ENCODE results near the gene ATP11A. TPM values are rescaled to one million over a fixed set of nuclear protein-coding genes. Genes with fewer than 3 reads are reported as not detected.

The ATP11A gene
- total and polyA plus RNA-seq, 9 of the 15 experiments (the other 6 are each of a cell fraction or from before 2014, with no cell fraction given) = 0.38 to 34.2 (median 4.2) TPM

DNA sequence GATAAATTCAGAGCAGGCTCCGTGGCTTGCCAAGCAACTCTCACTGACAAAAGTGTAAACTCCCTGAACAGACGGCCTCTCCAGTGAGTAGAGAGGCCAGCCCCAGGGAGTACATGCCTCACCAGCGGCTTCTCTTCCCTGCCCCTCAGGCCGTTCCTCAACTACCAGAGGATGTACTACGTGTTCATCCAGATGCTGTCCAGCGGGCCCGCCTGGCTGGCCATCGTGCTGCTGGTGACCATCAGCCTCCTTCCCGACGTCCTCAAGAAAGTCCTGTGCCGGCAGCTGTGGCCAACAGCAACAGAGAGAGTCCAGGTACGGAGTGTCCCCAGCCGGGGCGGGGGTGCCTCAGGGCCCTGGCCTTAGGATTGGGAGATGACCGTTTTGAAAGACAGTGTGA lies 185.8 kb downstream of the ATP11A start:
- Histone ChIP-seq H4K20me1 (replicated peaks; ENCODE audit: control insufficient read depth, insufficient read depth, low read length) (no peaks in the 10 kb centered on the region), H3K4me1 (replicated peaks in 1 of 2; ENCODE audit: control insufficient read depth in 2 of 2, insufficient read depth in 2 of 2, low read length in 2 of 2) (peaks cover 0 to 15% of the 10 kb centered on the region in 2 experiments; a peak in 2 of 5 replicates), H3K4me2 (ENCODE audit: insufficient read depth, low read length) (no peak overlapping the region), H2AFZ (ENCODE audit: low read depth, low read length) (no peak overlapping the region), H3K9me1 (ENCODE audit: control insufficient read depth, insufficient read depth, low read length) (no peaks in the 10 kb centered on the region), H3K9me3 (replicated peaks; ENCODE audit: control insufficient read depth, insufficient read depth, low read depth, low read length) (no peaks in the 10 kb centered on the region), H3K27ac (ENCODE audit: extremely low read depth, low read depth, low read length) (no peak overlapping the region), H3K4me3 (no peak overlapping the region), H3K27me3 (ENCODE audit: control insufficient read depth in 2 of 2, insufficient read depth in 2 of 2, low read length in 2 of 2) (no peaks in the 10 kb centered on the region), H3K79me2 (ENCODE audit: control insufficient read depth, insufficient read depth, low read length) (no peaks in the 10 kb centered on the region), H3K9ac (ENCODE audit: insufficient read depth in 1 of 2, low read depth in 2 of 2, low read length in 2 of 2) (no peak overlapping the region), H3K36me3 (ENCODE audit: control insufficient read depth, insufficient read depth, low read length) (peaks cover 20% of the 10 kb centered on the region; the same call in 1 of the 3 replicates)
- CTCF ChIA-PET (ENCODE audit: low intra/inter-chr PET ratio) = no interaction called here
- TF ChIP-seq ZNF77 (CRISPR knock-in tag; IDR thresholded peaks at IDR 0.05) (no peak), PML (IDR thresholded peaks at IDR 0.05; ENCODE audit: low read length) (no peak), NCOA4 (IDR thresholded peaks at IDR 0.05; ENCODE audit: partially characterized antibody) (no peak), ZNF830 (CRISPR knock-in tag; IDR thresholded peaks at IDR 0.05) (no peak), HDAC6 (IDR thresholded peaks at IDR 0.05; ENCODE audit: low read depth, low read length) (no peak)
- TF ChIP-seq, protein P1, sequence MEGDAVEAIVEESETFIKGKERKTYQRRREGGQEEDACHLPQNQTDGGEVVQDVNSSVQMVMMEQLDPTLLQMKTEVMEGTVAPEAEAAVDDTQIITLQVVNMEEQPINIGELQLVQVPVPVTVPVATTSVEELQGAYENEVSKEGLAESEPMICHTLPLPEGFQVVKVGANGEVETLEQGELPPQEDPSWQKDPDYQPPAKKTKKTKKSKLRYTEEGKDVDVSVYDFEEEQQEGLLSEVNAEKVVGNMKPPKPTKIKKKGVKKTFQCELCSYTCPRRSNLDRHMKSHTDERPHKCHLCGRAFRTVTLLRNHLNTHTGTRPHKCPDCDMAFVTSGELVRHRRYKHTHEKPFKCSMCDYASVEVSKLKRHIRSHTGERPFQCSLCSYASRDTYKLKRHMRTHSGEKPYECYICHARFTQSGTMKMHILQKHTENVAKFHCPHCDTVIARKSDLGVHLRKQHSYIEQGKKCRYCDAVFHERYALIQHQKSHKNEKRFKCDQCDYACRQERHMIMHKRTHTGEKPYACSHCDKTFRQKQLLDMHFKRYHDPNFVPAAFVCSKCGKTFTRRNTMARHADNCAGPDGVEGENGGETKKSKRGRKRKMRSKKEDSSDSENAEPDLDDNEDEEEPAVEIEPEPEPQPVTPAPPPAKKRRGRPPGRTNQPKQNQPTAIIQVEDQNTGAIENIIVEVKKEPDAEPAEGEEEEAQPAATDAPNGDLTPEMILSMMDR (IDR thresholded peaks at IDR 0.05 in 2 of 3, conservative IDR thresholded peaks at IDR 0.05 in 1 of 3; ENCODE audit: insufficient read depth in 2 of 3, low read depth in 1 of 3, low read length in 3 of 3) = no peak
- TF ChIP-seq, protein P2, sequence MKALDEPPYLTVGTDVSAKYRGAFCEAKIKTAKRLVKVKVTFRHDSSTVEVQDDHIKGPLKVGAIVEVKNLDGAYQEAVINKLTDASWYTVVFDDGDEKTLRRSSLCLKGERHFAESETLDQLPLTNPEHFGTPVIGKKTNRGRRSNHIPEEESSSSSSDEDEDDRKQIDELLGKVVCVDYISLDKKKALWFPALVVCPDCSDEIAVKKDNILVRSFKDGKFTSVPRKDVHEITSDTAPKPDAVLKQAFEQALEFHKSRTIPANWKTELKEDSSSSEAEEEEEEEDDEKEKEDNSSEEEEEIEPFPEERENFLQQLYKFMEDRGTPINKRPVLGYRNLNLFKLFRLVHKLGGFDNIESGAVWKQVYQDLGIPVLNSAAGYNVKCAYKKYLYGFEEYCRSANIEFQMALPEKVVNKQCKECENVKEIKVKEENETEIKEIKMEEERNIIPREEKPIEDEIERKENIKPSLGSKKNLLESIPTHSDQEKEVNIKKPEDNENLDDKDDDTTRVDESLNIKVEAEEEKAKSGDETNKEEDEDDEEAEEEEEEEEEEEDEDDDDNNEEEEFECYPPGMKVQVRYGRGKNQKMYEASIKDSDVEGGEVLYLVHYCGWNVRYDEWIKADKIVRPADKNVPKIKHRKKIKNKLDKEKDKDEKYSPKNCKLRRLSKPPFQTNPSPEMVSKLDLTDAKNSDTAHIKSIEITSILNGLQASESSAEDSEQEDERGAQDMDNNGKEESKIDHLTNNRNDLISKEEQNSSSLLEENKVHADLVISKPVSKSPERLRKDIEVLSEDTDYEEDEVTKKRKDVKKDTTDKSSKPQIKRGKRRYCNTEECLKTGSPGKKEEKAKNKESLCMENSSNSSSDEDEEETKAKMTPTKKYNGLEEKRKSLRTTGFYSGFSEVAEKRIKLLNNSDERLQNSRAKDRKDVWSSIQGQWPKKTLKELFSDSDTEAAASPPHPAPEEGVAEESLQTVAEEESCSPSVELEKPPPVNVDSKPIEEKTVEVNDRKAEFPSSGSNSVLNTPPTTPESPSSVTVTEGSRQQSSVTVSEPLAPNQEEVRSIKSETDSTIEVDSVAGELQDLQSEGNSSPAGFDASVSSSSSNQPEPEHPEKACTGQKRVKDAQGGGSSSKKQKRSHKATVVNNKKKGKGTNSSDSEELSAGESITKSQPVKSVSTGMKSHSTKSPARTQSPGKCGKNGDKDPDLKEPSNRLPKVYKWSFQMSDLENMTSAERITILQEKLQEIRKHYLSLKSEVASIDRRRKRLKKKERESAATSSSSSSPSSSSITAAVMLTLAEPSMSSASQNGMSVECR (CRISPR knock-in tag; IDR thresholded peaks at IDR 0.05) = no peak
- TF ChIP-seq, protein P3, sequence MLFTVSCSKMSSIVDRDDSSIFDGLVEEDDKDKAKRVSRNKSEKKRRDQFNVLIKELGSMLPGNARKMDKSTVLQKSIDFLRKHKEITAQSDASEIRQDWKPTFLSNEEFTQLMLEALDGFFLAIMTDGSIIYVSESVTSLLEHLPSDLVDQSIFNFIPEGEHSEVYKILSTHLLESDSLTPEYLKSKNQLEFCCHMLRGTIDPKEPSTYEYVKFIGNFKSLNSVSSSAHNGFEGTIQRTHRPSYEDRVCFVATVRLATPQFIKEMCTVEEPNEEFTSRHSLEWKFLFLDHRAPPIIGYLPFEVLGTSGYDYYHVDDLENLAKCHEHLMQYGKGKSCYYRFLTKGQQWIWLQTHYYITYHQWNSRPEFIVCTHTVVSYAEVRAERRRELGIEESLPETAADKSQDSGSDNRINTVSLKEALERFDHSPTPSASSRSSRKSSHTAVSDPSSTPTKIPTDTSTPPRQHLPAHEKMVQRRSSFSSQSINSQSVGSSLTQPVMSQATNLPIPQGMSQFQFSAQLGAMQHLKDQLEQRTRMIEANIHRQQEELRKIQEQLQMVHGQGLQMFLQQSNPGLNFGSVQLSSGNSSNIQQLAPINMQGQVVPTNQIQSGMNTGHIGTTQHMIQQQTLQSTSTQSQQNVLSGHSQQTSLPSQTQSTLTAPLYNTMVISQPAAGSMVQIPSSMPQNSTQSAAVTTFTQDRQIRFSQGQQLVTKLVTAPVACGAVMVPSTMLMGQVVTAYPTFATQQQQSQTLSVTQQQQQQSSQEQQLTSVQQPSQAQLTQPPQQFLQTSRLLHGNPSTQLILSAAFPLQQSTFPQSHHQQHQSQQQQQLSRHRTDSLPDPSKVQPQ (CRISPR knock-in tag; IDR thresholded peaks at IDR 0.05; ENCODE audit: borderline replicate concordance) = no peak
- POLR2A ChIA-PET = no interaction called here
- no peak for DNase-seq (ENCODE audit: extremely low read depth in 1 of 4, low spot score in 3 of 4)
- WGBS (ENCODE audit: insufficient coverage, low coverage, missing lambda C conversion rate) = 61% methylated on average over 3 of the region's 15 CpGs
- intact Hi-C loops (cut with micrococcal nuclease) (loop anchor here (2.0 kb wide), 1 partner anchor 235 kb away; no protein-coding TSS in a partner anchor), in situ Hi-C loops (cut with MboI) (loop anchor here (10.0 kb wide), 1 partner anchor 231 kb away; no protein-coding TSS in a partner anchor)
- no peak for ATAC-seq
- no TSS peak for BruUV-seq (replicated peaks)
- no peak for FAIRE-seq
